ENCODE results near the gene ATG4B. TPM values are rescaled to one million over a fixed set of nuclear protein-coding genes. Genes with fewer than 3 reads are reported as not detected.

ATG4B gene
- total and polyA plus RNA-seq, 11 donors = 35.9 to 75.1 (median 48.3) TPM

DNA sequence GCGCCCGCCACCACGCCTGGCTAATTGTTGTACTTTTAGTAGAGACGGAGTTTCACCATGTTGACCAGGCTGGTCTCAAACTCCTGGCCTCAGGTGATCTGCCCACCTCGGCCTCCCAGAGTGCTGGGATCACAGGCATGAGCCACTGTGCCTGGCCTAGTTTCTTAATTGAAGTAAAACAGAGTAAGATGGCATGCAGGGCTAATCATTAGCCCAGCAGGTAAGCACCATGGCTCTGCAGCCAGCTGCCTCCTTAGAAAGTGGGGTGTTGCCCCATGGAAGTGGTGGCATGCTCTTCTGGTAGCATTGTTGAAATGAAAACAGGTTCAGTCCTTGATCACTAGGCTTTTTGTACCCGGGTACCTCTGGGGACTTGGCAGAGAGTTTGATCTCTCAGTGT is 12.4 kb downstream of the ATG4B start:
- WGBS, 4 donors = 93 to 95% (median 95%) methylated on average over 6 of the region's 6 CpGs
- intact Hi-C loops (cut with DNase I) = loop anchor here in 2 of 10 donors (10.0 kb wide), 1 partner anchor 795 kb away; no protein-coding TSS in a partner anchor
- TF ChIP-seq POLR2A (IDR thresholded peaks at IDR 0.05) = no peak
- TF ChIP-seq, protein P1, sequence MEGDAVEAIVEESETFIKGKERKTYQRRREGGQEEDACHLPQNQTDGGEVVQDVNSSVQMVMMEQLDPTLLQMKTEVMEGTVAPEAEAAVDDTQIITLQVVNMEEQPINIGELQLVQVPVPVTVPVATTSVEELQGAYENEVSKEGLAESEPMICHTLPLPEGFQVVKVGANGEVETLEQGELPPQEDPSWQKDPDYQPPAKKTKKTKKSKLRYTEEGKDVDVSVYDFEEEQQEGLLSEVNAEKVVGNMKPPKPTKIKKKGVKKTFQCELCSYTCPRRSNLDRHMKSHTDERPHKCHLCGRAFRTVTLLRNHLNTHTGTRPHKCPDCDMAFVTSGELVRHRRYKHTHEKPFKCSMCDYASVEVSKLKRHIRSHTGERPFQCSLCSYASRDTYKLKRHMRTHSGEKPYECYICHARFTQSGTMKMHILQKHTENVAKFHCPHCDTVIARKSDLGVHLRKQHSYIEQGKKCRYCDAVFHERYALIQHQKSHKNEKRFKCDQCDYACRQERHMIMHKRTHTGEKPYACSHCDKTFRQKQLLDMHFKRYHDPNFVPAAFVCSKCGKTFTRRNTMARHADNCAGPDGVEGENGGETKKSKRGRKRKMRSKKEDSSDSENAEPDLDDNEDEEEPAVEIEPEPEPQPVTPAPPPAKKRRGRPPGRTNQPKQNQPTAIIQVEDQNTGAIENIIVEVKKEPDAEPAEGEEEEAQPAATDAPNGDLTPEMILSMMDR (IDR thresholded peaks at IDR 0.05) = no peak
- Histone ChIP-seq H3K9me3 (no peaks in the 10 kb centered on the region), H3K4me1 (peaks cover 0 to 29% (median 8%) of the 10 kb centered on the region in 12 donors), H3K27ac (no peak overlapping the region), H3K36me3 (peaks cover 0 to 51% (median 40%) of the 10 kb centered on the region in 9 donors), H3K27me3 (no peaks in the 10 kb centered on the region), H3K4me3 (no peak overlapping the region)
- DNase-seq (no peak), ATAC-seq (no peak)

DNA sequence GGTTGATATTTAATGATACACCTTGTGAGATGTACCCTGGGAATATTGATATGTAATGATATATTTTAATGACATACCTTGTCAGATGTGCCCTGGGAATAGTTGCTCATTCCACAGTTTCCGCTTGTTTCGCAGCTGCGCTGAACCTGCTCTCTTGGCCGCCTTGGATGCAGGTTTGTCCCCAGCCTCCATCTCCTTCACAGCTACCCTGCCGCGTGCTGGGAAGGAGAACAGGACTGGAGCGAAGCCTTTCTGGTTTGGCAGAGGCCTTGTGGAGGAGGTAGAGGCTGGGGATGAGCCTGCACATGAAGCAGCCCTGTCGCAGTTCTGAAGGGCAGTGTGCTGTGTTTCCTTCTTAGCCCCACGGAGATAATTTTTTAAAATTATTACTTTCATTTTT is 14.6 kb downstream of the ATG4B start:
- peaks cover 0 to 65% (median 53%) of the 10 kb centered on the region in 9 donors for H3K36me3 ChIP-seq
- H3K4me1 ChIP-seq = peaks cover 0 to 22% (median 5%) of the 10 kb centered on the region in 12 donors
- WGBS, 4 donors = 93 to 97% (median 96%) methylated on average over 9 of the region's 9 CpGs
- no peak overlapping the region for H3K27ac ChIP-seq
- intact Hi-C loops (cut with DNase I) = loop anchor here in 2 of 10 donors (10.0 kb wide), 1 partner anchor 797 kb away; no protein-coding TSS in a partner anchor
- ATAC-seq = no peak
- TF ChIP-seq, protein P1 (IDR thresholded peaks at IDR 0.05) = no peak
- no peak for TF ChIP-seq POLR2A (IDR thresholded peaks at IDR 0.05)
- H3K9me3 ChIP-seq = no peaks in the 10 kb centered on the region
- no peaks in the 10 kb centered on the region for H3K27me3 ChIP-seq
- no peak for DNase-seq
- no peak overlapping the region for H3K4me3 ChIP-seq

DNA sequence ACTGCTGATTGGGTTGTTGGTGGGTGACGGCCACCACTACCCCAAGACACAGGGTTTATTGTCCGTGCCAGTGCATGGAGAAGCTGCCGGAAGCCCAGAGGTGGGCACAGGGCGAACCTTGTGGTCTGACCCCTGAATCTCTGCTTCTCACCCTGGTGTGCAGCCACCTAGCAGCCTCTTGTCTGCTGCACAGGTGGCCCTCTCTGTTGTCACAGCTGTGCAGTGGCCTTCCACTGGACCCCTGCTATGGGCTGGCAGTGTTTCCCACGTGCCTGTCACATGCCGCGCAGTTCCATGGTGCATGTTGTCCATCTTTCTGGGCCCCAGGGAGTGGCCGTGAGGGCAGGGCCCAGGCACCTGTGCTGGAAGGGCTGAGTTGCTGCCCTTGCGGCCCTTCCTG is 15.2 kb downstream of the ATG4B start:
- no peak for ATAC-seq
- no peak overlapping the region for H3K4me3 ChIP-seq
- TF ChIP-seq, protein P1 (IDR thresholded peaks at IDR 0.05) = no peak
- TF ChIP-seq POLR2A (IDR thresholded peaks at IDR 0.05) = no peak
- H3K27ac ChIP-seq = no peak overlapping the region
- 95 to 98% (median 97%) methylated on average over 6 to 9 of the region's 9 CpGs for WGBS, 4 donors
- no peak for DNase-seq
- intact Hi-C loops (cut with DNase I) = loop anchor here in 2 of 10 donors (10.0 kb wide), 1 partner anchor 798 kb away; no protein-coding TSS in a partner anchor
- H3K9me3 ChIP-seq = no peaks in the 10 kb centered on the region
- H3K36me3 ChIP-seq = peaks cover 0 to 70% (median 58%) of the 10 kb centered on the region in 9 donors
- H3K4me1 ChIP-seq = peaks cover 0 to 22% (median 5%) of the 10 kb centered on the region in 12 donors
- H3K27me3 ChIP-seq = no peaks in the 10 kb centered on the region

DNA sequence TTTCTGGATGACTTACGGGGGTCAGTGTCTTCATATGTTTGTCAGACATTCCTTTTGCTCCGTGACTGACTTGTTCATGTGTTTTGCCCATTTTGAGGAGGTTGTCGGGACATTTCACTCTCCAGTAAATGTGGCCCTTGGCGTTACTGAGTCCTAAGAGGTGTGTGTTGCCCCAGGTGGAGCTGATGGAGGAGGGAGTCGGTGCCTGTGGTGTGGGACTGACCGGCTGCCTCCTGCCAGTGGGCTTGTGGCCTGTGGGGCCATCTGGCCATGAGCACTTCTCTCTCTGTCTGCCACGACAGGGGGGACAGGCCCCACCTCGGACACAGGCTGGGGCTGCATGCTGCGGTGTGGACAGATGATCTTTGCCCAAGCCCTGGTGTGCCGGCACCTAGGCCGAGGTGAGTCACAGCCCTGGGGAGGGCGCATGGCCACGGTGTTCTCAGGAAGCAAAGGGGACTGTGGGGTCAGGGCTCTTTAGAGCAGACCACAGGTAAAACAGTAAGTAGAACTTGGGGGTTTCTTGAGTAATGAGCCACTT is 15.8 kb downstream of the ATG4B start:
- TF ChIP-seq, protein P1 (IDR thresholded peaks at IDR 0.05) = no peak
- no peak for TF ChIP-seq POLR2A (IDR thresholded peaks at IDR 0.05)
- H3K27me3 ChIP-seq = no peaks in the 10 kb centered on the region
- intact Hi-C loops (cut with DNase I) = loop anchor here in 2 of 10 donors (10.0 kb wide), 1 partner anchor 798 kb away; no protein-coding TSS in a partner anchor
- H3K36me3 ChIP-seq = peaks cover 0 to 74% (median 62%) of the 10 kb centered on the region in 9 donors
- DNase-seq (no peak), ATAC-seq (no peak)
- no peak overlapping the region for H3K4me3 ChIP-seq
- WGBS, 4 donors = 92 to 97% (median 97%) methylated on average over 13 of the region's 13 CpGs
- no peaks in the 10 kb centered on the region for H3K9me3 ChIP-seq
- peaks cover 0 to 18% (median 5%) of the 10 kb centered on the region in 12 donors for H3K4me1 ChIP-seq
- H3K27ac ChIP-seq = no peak overlapping the region

All from heart left ventricle (tissue), 16 donors.